Suprapubic skin (tissue), 4 donors: ENCODE measurements around the gene SH2D6. TPM values are rescaled to one million over a fixed set of nuclear protein-coding genes. Genes with fewer than 3 reads are reported as not detected.

ENCODE experiments used
- DNase-seq, 2 donors: peaks; one replicate each; pipeline ENCODE4 v3.0.0-alpha.2; 2019; ENCODE audit warnings: low spot score in 2 of 2
- H3K27ac ChIP-seq: fragments of 200-600 bp; sonication (generic); one replicate; pipeline ENCODE4 v1.5.1; 2019
- H3K27me3 ChIP-seq: fragments of 200-600 bp; sonication (generic); one replicate; pipeline ENCODE4 v1.5.1; 2019
- H3K36me3 ChIP-seq: fragments of 200-600 bp; sonication (generic); one replicate; pipeline ENCODE4 v1.5.1; 2019
- H3K4me1 ChIP-seq: fragments of 200-600 bp; sonication (generic); one replicate; pipeline ENCODE4 v1.5.1; 2019
- H3K4me3 ChIP-seq: fragments of 200-600 bp; sonication (generic); one replicate; pipeline ENCODE4 v1.5.1; 2019; ENCODE audit warnings: mild to moderate bottlenecking
- H3K9me3 ChIP-seq: fragments of 200-600 bp; sonication (generic); one replicate; pipeline ENCODE4 v1.5.1; 2019
- EP300 ChIP-seq: sonication (generic); formaldehyde crosslinking; IDR thresholded peaks from one replicate; pipeline ENCODE4 v1.6.1; 2017; ENCODE audit warnings: antibody characterized with exemption
- POLR2A ChIP-seq, 2 donors: fragments of 450-650 bp; IDR thresholded peaks; one replicate each; pipeline ENCODE4 v1.6.1; 2017; ENCODE audit warnings: antibody characterized with exemption in 2 of 2, mild to moderate bottlenecking in 2 of 2, moderate library complexity in 2 of 2
- POLR2AphosphoS5 ChIP-seq, 3 donors: sonication (generic); formaldehyde crosslinking; IDR thresholded peaks; one replicate each; pipeline ENCODE4 v1.6.1; 2017; ENCODE audit warnings: antibody characterized with exemption in 3 of 3
- WGBS: methylation state at CpG from one replicate; pipeline ENCODE4 v1.1.5; 2018; 5-methylcytosine and 5-hydroxymethylcytosine counted together
- total RNA-seq, 4 donors: library from RNA; depleted of rRNA; stranded (reverse); fragments of >200 nt; gene quantifications; one replicate each; pipeline ENCODE4 v1.1.0, GENCODE V29; 2016
- TF ChIP-seq, protein P1 (sequence below), 2 donors: fragments of 200-600 bp in 1 of 2; fragments of 450-650 bp in 1 of 2; sonication (generic) in 1 of 2; IDR thresholded peaks; one replicate each; pipeline ENCODE4 v1.5.1; 2016 to 2019; ENCODE audit warnings: antibody characterized with exemption in 2 of 2, mild to moderate bottlenecking in 1 of 2, moderate library complexity in 1 of 2

The SH2D6 gene
- total RNA-seq, 4 donors from 2014 or later = not detected

DNA sequence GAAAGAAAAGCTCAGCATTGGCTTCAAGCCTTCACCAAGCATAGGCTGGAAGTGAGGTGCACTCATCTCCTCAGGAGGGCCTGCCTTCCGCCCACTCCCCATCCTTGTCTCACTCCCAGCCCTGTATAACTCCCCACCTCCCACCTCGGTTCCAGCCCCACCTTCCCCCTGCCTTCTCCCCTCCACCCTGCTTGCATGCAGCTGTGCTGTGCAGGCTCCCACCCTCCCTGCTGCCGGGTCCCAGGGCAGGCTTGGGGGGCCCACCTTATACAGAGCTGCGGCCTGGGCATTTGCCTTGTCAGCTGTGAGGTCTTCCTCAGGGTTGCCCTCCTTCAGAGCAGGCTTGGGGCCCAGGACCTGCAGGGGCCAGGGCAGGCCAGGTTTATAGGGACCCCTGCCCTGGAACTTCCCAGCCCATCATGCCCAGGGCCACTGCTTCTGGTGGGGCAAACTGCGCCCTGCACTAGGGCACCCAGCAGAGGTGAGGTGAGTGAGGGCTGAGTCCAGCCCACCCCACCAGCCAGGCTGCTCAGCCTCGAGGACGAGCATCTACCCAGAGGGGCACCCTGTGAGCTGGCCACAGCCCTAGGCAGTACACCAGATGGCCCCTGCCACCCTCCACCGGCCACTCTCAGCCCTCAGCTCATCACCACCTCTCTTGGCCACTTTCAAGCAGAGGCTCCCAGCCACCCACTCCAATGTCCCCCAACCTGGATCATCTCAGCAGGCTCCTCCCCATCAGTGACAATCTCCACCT, 19.9 kb upstream of the SH2D6 start:
- no peak overlapping the region for H3K4me3 ChIP-seq
- peak in 1 of 2 donors; percentile 60 for DNase-seq
- H3K27me3 ChIP-seq = no peaks in the 10 kb centered on the region
- no peaks in the 10 kb centered on the region for H3K9me3 ChIP-seq
- 62% methylated on average over 3 of the region's 8 CpGs for WGBS
- peaks cover 47% of the 10 kb centered on the region for H3K4me1 ChIP-seq
- H3K36me3 ChIP-seq = peaks cover 47% of the 10 kb centered on the region
- TF ChIP-seq POLR2A (IDR thresholded peaks at IDR 0.05) (no peak), EP300 (no peak)
- peak overlapping the region; percentile 4 for H3K27ac ChIP-seq

DNA sequence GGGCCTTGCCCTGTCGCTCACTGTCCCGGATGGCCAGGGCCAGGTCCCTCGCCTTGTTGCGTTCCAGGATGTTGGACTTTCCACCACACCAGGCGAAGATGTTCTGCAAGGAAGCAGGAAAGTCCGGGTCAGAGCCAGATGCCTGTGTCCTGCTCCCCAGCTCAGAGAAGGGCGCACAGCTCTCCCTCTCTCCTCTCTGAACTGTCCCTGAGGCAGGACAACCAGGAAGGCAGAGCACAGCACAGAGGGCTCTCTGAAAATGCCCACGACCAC, 19.4 kb upstream of the SH2D6 start:
- WGBS = 87% methylated on average over 8 of the region's 8 CpGs
- Histone ChIP-seq H3K9me3 (no peaks in the 10 kb centered on the region), H3K27me3 (no peaks in the 10 kb centered on the region), H3K36me3 (peaks cover 47% of the 10 kb centered on the region), H3K4me3 (no peak overlapping the region), H3K4me1 (peaks cover 43% of the 10 kb centered on the region), H3K27ac (no peak overlapping the region)
- no peak for DNase-seq
- TF ChIP-seq POLR2AphosphoS5 (IDR thresholded peaks at IDR 0.05) (no peak), EP300 (no peak), POLR2A (IDR thresholded peaks at IDR 0.05) (no peak)
- TF ChIP-seq, protein P1, sequence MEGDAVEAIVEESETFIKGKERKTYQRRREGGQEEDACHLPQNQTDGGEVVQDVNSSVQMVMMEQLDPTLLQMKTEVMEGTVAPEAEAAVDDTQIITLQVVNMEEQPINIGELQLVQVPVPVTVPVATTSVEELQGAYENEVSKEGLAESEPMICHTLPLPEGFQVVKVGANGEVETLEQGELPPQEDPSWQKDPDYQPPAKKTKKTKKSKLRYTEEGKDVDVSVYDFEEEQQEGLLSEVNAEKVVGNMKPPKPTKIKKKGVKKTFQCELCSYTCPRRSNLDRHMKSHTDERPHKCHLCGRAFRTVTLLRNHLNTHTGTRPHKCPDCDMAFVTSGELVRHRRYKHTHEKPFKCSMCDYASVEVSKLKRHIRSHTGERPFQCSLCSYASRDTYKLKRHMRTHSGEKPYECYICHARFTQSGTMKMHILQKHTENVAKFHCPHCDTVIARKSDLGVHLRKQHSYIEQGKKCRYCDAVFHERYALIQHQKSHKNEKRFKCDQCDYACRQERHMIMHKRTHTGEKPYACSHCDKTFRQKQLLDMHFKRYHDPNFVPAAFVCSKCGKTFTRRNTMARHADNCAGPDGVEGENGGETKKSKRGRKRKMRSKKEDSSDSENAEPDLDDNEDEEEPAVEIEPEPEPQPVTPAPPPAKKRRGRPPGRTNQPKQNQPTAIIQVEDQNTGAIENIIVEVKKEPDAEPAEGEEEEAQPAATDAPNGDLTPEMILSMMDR (IDR thresholded peaks at IDR 0.05) = no peak

DNA sequence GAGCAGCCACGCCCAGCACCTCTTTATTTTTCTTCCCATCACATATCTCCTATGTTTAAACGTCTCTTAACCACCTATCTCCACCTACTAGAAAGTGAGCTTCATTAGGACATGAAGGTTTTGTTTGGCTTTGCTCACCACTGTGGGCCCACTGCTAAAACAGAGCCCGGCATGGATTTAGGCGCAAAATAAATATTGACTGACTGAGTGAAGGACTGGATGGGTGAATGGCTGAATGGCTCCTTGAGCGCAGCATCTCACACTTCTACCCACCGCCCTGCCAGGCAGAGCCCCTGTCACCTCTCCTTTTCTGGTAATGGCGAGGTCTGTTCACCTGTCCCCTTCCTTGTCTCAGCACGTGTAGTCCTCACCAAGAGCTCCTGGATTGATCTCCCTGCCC, 18.5 kb upstream of the SH2D6 start:
- H3K27me3 ChIP-seq = no peaks in the 10 kb centered on the region
- no peak for DNase-seq
- H3K36me3 ChIP-seq = peaks cover 43% of the 10 kb centered on the region
- H3K4me3 ChIP-seq = no peak overlapping the region
- no peak overlapping the region for H3K27ac ChIP-seq
- TF ChIP-seq EP300 (no peak), POLR2A (IDR thresholded peaks at IDR 0.05) (no peak), POLR2AphosphoS5 (IDR thresholded peaks at IDR 0.05) (no peak)
- TF ChIP-seq, protein P1 (IDR thresholded peaks at IDR 0.05) = no peak
- peaks cover 33% of the 10 kb centered on the region for H3K4me1 ChIP-seq
- WGBS = 90% methylated on average over 8 of the region's 8 CpGs
- H3K9me3 ChIP-seq = no peaks in the 10 kb centered on the region

DNA sequence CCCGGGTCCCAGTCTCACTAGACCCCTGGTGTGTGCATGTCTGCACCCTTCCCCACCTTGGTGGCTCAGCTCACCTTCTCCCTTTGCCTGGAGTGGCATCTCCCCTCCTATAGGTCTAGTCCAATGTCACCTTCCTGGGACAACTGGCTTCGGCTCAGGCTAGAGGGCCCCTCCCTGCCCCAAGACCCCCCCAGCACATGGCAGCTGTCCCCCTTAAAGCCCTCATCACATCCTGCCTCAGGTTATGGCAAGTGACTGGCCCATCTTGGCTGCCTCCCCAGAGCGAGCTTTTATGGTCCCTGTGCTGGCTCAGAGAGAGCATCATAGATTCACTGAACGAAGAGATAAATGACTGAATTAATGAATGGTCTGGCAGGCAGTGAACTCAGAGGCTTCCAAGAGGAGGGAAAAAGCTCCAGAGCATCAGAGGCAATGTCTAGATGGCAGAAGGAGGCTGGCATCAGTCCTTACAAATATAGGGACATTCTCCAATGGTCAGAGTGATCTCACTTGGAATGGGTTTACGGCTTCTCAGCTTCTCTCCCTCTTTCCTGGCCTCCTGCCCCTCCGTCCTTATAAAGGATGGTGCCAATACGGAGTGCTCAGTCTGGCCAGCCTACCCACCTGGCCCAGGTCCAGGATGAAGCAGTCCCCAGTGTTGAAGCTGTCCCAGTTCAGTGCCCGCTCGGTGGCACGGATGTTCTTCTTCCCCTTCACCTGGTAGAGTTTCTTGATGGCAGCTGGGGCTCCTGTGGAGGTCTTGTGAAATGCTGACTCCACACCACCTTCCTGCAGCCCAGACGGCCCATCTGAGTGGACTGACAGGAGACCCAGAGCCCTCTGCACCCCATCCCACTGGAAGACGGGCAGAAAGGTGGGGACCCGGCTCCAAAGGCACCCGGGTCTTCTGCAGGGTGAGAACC, 17.7 kb upstream of the SH2D6 start:
- Histone ChIP-seq H3K4me3 (no peak overlapping the region), H3K27me3 (no peaks in the 10 kb centered on the region), H3K27ac (no peak overlapping the region), H3K36me3 (peaks cover 37% of the 10 kb centered on the region), H3K9me3 (no peaks in the 10 kb centered on the region), H3K4me1 (peaks cover 29% of the 10 kb centered on the region)
- peak in 1 of 2 donors; percentile 55 for DNase-seq
- TF ChIP-seq, protein P1 (IDR thresholded peaks at IDR 0.05) = no peak
- no peak for TF ChIP-seq POLR2A (IDR thresholded peaks at IDR 0.05)
- TF ChIP-seq EP300 = no peak
- no peak for TF ChIP-seq POLR2AphosphoS5 (IDR thresholded peaks at IDR 0.05)
- WGBS = 81% methylated on average over 14 of the region's 14 CpGs

DNA sequence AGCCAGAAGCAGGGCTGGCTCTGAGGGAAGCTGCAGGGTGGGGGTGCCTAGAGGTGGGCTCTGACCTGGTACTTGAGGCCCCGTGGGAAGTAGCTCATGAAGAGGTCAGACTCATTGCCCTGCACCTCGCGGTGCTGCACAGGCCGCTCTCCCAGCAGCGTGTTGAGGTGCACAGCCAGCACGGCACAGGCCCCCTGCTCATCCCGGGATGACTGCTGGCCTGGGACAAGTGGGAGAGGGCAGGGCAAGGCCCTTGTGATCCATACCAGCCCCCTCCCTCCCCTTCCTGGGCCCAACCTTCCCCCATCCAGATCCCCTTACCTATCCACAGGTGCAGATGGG, 17.1 kb upstream of the SH2D6 start:
- TF ChIP-seq POLR2AphosphoS5 (IDR thresholded peaks at IDR 0.05) = no peak
- TF ChIP-seq POLR2A (IDR thresholded peaks at IDR 0.05) = no peak
- TF ChIP-seq, protein P1 (IDR thresholded peaks at IDR 0.05) = no peak
- no peak for TF ChIP-seq EP300
- DNase-seq = no peak
- Histone ChIP-seq H3K4me3 (no peak overlapping the region), H3K36me3 (peaks cover 37% of the 10 kb centered on the region), H3K27ac (no peak overlapping the region), H3K27me3 (no peaks in the 10 kb centered on the region), H3K4me1 (peaks cover 26% of the 10 kb centered on the region), H3K9me3 (no peaks in the 10 kb centered on the region)
- 100% methylated on average over 1 of the region's 7 CpGs for WGBS
